Measurements from ENCODE around the gene SCARB1.

- TF ChIP-seq POLR2A (IDR thresholded peaks at IDR 0.05) (no peak), CTCF (IDR thresholded peaks at IDR 0.05) (no peak)
These were observed 15.3 kb upstream of the SCARB1 start for GRCh38 chr12:124878795-124879516.

Measured in tibial nerve (tissue), 3 donors.